ENCODE results near the gene NTM.
"Not testable (repeated sequence)": the region's sequence is repeated elsewhere in the genome, so short reads cannot be mapped to it uniquely, and the experiment has no call there.

NTM gene

GRCh38 chr11:131665344-131665968 lies 295.0 kb downstream of the NTM start:
- no peak for DNase-seq (ENCODE audit: low read depth in 1 of 2, low spot score in 1 of 2)

DNA sequence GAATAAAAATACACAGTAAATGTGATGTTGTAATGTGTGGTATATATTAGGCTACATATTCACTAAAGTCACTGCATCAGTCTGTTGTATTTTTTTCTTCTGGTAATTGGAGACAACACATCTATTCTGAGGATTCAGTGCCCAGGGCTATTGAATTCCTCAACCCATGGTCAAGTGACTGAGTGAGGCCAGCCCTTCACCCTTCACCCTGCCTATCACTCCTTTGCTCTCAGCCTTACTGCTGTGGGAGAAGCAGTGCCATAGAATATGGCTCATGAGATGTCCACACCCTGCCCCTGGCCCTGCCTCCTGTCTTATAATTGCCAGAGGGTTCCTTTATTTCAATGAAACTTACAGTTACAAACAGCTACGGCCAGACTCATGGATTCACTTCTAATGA lies 295.6 kb downstream of the NTM start:
- no peak for DNase-seq (ENCODE audit: low read depth in 1 of 2, low spot score in 1 of 2)

- DNase-seq (ENCODE audit: low read depth in 1 of 2, low spot score in 1 of 2): no peak
These were observed 296.2 kb downstream of the NTM start for GRCh38 chr11:131666617-131667016.

- no peak for DNase-seq (ENCODE audit: low read depth in 1 of 2, low spot score in 1 of 2)
These were observed 297.2 kb downstream of the NTM start for GRCh38 chr11:131667566-131667965.

DNA sequence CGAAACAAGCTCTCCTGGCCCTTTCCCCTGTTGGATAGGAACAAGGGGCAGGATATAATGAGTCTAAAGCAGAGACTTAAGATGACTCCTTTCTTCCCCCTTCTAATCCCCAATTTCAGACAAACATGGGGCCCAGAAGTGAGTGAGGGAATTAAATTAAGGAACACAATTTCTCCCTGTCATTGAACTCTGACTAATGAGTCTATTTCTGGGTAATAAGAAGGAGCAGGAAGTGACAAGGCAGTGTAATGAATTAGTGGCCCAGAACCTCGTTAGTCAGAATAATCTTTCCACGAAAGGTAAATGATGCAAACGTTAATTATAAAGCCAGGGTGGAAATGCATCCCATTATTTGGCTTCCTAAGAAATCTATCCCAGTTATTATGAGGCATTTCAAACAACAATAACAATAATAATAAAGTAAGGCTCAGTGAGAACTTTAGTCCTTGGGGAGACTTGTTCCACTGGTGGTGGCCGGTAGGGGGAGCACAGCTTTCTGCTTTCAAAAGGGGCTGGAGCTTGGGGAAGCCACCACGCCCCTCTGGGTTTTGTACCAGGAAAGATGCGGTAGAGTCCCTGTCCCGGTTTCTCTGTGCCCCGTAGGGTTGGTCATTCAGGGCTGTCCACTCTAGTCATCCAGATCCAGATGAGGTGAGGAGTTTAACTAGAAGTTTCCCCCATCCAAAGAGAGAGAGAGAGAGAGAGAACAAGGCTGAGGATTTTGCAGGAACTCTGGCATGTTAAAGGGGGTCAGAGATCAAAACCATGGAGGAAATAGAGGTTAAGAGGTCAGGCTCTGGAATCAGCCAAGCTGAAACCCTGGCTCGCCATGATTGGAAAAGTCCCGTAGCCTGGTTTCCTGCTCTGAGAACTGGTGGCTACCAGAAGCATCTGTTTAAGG lies 298.3 kb downstream of the NTM start:
- DNase-seq (ENCODE audit: low read depth in 1 of 2, low spot score in 1 of 2): no peak

DNA sequence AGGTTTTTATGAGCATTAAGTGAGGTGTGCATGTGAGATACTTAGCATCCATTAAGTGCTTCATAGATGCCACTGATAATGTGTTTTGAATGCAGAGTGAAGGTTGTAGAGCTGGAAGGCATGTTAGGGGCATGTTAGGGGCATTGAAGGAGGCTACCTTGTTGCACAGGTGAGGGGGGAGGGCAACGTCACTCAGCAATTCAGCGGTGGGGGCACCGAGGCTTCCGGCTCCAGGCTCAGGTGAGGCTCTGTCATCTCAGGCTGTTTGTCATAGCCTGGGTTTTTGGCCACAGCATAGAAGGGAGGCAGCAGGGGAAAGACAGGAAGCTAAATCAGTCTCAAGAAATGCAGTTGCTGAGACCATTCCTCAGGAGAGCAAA lies 299.0 kb downstream of the NTM start:
- DNase-seq (ENCODE audit: low read depth in 1 of 2, low spot score in 1 of 2): no peak

- DNase-seq (ENCODE audit: low read depth in 1 of 2, low spot score in 1 of 2): no peak
These were observed 300.5 kb downstream of the NTM start for GRCh38 chr11:131670876-131671275.

DNA sequence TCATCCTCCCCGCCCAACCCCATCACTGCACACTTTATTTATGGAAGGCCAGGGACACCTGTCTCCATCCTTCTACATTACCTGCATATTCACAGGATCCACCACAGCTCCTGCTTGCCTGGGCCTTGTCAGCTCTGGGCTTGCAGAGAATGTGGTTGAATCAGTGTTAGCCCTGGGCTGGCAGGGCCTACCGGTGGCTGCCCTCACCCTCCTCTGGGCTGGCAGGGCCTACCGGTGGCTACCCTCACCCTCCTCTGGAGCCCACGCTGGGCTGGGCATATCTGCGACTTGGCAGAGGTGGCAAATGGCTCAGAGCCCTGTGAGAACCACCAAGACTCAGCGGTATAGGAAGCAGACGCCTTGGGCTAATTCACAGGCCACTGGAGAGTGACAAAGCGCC lies 300.9 kb downstream of the NTM start:
- no peak for DNase-seq (ENCODE audit: low read depth in 1 of 2, low spot score in 1 of 2)

DNA sequence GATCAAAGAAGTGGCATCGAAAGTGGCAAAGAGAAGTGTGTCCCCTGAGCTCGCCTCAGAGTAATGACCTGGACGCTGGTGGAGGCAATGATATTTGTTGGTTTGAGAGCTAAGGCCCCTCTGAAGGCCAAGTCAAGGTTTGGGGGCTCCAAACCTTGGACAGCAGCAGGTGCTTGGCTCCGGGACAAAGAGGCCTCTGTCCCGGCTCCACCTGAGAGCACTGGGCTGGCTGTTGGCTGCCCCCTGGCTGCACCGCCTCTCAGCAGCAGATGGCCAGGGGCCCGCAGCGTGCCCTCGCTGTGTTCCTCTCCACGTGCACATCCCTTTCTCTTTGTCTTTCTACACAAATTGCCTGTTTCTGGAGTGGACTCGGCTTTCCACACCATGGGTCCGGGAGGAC lies 301.3 kb downstream of the NTM start:
- DNase-seq (ENCODE audit: low read depth in 1 of 2, low spot score in 1 of 2): no peak

DNA sequence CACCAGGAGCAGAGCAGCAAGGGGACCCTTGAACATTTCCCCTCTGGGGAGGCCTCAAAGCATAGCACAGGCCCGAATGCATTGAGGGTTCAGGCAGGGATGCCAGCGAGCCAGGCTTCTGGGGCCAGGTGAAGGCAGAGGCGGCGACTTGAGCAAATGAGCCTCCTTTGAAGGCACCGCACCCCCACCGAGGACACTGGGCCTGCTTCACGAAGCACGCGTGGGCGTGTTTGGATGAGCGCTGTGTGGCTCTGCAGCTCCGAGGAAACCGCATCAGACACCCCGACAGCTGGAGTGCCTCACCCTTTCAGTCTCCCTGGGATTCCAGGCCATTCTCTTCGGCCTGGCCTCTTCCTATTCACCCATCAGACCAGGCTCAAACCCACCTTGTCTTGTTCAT lies 301.8 kb downstream of the NTM start:
- DNase-seq (ENCODE audit: low read depth in 1 of 2, low spot score in 1 of 2): no peak

DNA sequence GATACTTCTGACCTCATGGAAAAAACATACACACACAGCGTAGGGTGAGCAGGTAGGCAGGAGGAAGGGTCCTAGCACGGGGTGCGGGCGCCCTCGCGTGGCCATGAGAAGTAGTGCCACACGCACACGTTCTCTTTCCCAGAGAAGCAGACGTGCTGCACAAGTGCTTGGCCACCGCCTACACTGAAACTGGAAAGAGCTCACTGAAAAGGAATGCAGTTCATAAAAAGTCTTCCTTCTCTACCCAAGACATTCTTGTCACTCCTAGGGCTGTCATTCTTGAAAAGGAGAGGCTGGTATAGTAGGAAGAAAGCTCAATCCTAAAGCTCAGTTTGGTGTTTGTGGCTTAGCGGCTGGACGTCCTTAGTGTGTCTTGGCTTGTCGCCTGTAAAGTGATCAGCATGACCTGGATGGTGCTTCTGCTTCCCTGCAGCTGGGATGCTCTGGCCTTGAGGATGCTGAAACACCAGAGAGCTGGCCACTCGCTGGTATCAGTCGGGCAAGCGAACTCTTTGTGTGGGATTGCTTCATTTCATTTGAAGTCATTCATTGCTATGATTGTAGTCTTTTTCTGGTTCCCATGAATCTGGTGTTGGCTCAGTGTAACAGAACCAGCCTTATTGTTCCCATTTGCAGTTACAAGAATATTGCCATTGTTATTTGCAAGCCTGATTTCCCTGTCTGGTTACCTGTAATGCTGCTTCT lies 303.8 kb downstream of the NTM start:
- DNase-seq (ENCODE audit: low read depth in 1 of 2, low spot score in 1 of 2): no peak

DNA sequence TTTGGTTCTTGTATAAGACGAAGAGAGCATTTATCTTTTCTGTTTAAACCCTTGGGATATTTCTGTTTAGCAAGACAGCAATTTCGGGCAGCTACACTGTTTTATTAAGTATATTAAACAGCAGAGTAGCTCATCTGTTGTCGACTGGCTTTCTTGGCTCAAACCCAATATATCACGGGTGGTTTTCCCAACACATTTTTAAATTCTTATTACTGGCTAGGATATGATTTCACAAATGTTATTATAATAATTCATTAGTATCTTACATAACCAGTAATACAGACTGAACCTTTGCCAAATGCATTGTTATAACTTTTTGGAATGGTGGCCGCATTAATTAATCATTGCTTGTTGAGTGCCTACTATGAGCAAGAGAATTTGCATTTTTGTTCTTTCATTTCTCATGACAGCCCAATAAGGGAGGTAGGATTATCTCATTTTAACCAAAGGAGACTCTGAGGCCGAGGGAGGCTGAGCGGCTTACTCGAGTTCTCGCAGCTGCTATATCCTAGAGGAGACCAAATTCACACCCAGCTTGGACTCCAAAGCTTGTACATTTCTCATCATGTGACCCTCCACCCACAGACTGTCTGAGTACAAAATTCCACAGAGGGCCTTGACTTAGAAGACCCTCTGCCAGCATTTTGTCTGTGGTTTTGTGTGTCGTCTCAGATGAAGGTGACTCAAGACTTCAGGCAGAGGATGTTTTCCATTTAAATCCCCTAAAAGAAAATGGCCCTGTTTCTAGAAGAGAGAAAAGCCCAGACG lies 304.9 kb downstream of the NTM start:
- no peak for DNase-seq (ENCODE audit: low read depth in 1 of 2, low spot score in 1 of 2)

GRCh38 chr11:131677828-131678470 lies 307.5 kb downstream of the NTM start:
- no peak for DNase-seq (ENCODE audit: low read depth in 1 of 2, low spot score in 1 of 2)

- no peak for DNase-seq (ENCODE audit: low read depth in 1 of 2, low spot score in 1 of 2)
These were observed 308.4 kb downstream of the NTM start for GRCh38 chr11:131678658-131679340.

DNA sequence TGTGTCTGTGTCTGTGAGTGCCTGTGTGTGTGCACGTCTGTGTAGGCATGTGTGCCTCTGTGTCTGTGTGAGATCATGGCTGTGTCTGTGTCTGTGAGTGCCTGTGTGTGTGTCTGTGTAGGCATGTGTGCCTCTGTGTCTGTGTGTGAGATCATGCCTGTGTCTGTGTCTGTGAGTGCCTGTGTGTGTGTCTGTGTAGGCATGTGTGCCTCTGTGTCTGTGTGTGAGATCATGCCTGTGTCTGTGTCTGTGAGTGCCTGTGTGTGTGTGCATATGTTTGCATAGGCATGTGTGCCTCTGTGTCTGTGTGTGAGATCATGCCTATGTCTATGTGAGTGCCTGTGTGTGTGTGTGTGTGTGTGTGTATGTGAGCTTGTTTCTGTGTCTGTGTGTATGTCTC lies 310.0 kb downstream of the NTM start:
- not testable (repeated sequence) for DNase-seq (ENCODE audit: low read depth in 1 of 2, low spot score in 1 of 2)

- DNase-seq (ENCODE audit: low read depth in 1 of 2, low spot score in 1 of 2): no peak
These were observed 311.5 kb downstream of the NTM start for GRCh38 chr11:131681920-131682319.

DNA sequence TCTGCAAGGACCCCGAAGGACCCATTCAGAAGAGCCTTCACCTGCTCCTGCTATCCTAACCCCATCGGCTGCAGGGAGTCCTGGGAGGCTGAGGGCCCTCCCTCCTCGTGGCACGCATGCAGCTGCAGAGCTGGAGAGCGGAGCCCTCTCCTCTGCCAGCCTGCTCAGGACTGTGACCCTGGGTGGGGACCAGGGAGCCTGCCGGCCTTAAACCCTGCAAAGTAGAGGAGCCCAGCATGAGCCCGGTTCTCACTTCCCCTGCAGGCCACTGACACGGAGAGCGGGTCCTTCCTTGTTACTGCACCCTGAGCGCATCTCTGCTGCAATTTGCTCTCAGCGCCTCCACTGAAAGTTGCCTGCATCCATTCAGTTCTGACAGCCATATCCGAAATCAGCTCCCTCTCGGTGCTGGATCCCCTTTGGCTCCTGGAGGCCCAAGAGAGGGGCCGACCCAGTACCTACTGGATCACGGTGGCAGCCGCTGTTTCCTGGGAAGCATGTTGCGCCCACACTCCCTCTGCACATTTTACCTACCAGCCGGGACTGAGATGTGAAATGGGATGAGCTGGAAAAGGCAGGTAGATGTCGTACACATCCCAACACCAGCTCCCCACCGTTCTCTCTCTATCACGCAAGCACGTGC lies 312.1 kb downstream of the NTM start:
- no peak for DNase-seq (ENCODE audit: low read depth in 1 of 2, low spot score in 1 of 2)

DNA sequence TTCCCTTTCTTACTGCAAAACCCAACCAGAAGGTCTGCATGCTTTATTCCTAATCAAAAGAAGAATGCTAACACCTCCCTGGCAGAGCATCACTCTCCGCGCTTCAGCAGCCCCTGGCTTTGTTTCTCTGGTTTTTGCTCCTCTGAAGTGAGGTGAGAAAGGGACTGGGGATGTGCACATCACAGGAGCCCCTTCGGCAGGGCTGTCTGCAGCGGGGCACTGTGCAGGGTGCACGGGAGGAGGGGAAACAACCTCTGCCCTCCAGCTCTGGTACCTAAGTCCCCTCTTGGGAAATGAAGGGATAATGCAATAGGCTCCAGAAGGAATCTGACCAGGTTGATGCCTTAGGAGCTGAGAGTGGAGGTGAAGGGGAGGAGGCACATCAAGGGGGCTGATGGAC lies 312.7 kb downstream of the NTM start:
- DNase-seq (ENCODE audit: low read depth in 1 of 2, low spot score in 1 of 2): no peak

- DNase-seq (ENCODE audit: low read depth in 1 of 2, low spot score in 1 of 2): no peak
These were observed 313.3 kb downstream of the NTM start for GRCh38 chr11:131683666-131684065.
